Caco-2 (cell line): ENCODE data around the gene MICALL2. TPM values are rescaled to one million over a fixed set of nuclear protein-coding genes. Genes with fewer than 3 reads are reported as not detected.

Source experiments
- BruUV-seq: library from RNA; stranded (reverse); fragments of 400-500 nt; replicated peaks from 2 replicates; lab custom pipeline; 2021; lab: Mats Ljungman, UMichigan
- CTCF ChIA-PET: fragments of 300-600 bp; sonication (Branson Sonifier 250); formaldehyde crosslinking; loops from one replicate; lab custom pipeline; 2022; ENCODE audit warnings: antibody characterized with exemption; lab: Charles Lee
- POLR2A ChIA-PET: fragments of 300-600 bp; sonication (Branson Sonifier 250); formaldehyde crosslinking; loops from one replicate; lab custom pipeline; 2022; ENCODE audit warnings: antibody characterized with exemption; lab: Charles Lee
- DNase-seq, 2 experiments: peaks; one replicate each; pipeline versions ENCODE4 v3.0.0 to v3.0.0-alpha.2; 2020 to 2022
- H3K27me3 ChIP-seq: replicated peaks from 2 replicates; pipeline ENCODE4 v1.6.0; 2011; ENCODE audit warnings: low read length; ENCODE audit not compliant: control insufficient read depth, insufficient read depth
- H3K36me3 ChIP-seq: 2 replicates; pipeline ENCODE4 v1.5.1; 2011; ENCODE audit warnings: low read length; ENCODE audit not compliant: control insufficient read depth, insufficient read depth
- H3K4me1 ChIP-seq: fragments of 250-450 bp; sonication (Bioruptor Pico); 2 replicates; pipeline ENCODE4 v1.5.1; 2020; ENCODE audit warnings: mild to moderate bottlenecking
- H3K4me3 ChIP-seq: 2 replicates; pipeline ENCODE4 v1.5.1; 2011; ENCODE audit warnings: low read depth, mild to moderate bottlenecking, control low read depth, low read length
- H3K9me3 ChIP-seq: fragments of 250-450 bp; sonication (Bioruptor Pico); 2 replicates; pipeline ENCODE4 v1.5.1; 2020; ENCODE audit warnings: mild to moderate bottlenecking, moderate library complexity
- H3K27ac Mint-ChIP-seq: one replicate; pipeline ENCODE4 v1.8.0; 2022; ENCODE audit warnings: mixed read lengths; ENCODE audit not compliant: unreplicated experiment
- H3K27me3 Mint-ChIP-seq: one replicate; pipeline ENCODE4 v1.8.0; 2022; ENCODE audit warnings: mixed read lengths; ENCODE audit not compliant: insufficient read depth, unreplicated experiment
- H3K36me3 Mint-ChIP-seq: one replicate; pipeline ENCODE4 v1.8.0; 2022; ENCODE audit warnings: mild to moderate bottlenecking, mixed read lengths; ENCODE audit not compliant: insufficient read depth, unreplicated experiment
- H3K4me1 Mint-ChIP-seq: one replicate; pipeline ENCODE4 v1.8.0; 2022; ENCODE audit warnings: low read depth, mixed read lengths; ENCODE audit not compliant: unreplicated experiment
- H3K4me3 Mint-ChIP-seq: one replicate; pipeline ENCODE4 v1.8.0; 2022; ENCODE audit warnings: mild to moderate bottlenecking, moderate library complexity, mixed read lengths; ENCODE audit not compliant: unreplicated experiment
- H3K9me3 Mint-ChIP-seq: one replicate; pipeline ENCODE4 v1.8.0; 2022; ENCODE audit warnings: mixed read lengths; ENCODE audit not compliant: unreplicated experiment
- CTCF ChIP-seq, 2 experiments: fragments of 200-600 bp in 1 of 2; IDR thresholded peaks; 1 replicate in 1 of 2; 2 replicates in 1 of 2; pipeline versions ENCODE4 v1.5.1 to v1.8.0; 2011 to 2022; ENCODE audit warnings: antibody characterized with exemption in 1 of 2, control low read depth in 1 of 2, inconsistent platforms in 1 of 2, low read depth in 1 of 2, low read length in 1 of 2, mild to moderate bottlenecking in 1 of 2, moderate library complexity in 1 of 2; ENCODE audit not compliant: insufficient read depth in 1 of 2, severe bottlenecking in 1 of 2, unreplicated experiment in 1 of 2
- intact Hi-C: fragments of 100-400 bp; cut with micrococcal nuclease; formaldehyde crosslinking; loops from one replicate; pipeline ENCODE4 v1.10.0; 2022; ENCODE audit not compliant: unreplicated experiment
- total RNA-seq: library from RNA; stranded (reverse); gene quantifications from 2 replicates; pipeline ENCODE4 v1.2.3, GENCODE V29; 2022

Gene MICALL2
- total RNA-seq, 1 experiment from 2014 or later: 14.7 TPM

GRCh38 chr7:1455241-1455939 lies 3.9 kb downstream of the MICALL2 start:
- no peak for TF ChIP-seq CTCF (IDR thresholded peaks at IDR 0.05; ENCODE audit: insufficient read depth in 1 of 2, low read depth in 1 of 2, low read length in 1 of 2, severe bottlenecking in 1 of 2, unreplicated experiment in 1 of 2)
- H3K27me3 Mint-ChIP-seq: no peaks in the 10 kb centered on the region
- no peaks in the 10 kb centered on the region for H3K4me1 Mint-ChIP-seq
- Histone ChIP-seq H3K27me3 (no peaks in the 10 kb centered on the region), H3K36me3 (no peaks in the 10 kb centered on the region), H3K4me1 (peaks cover 28% of the 10 kb centered on the region), H3K9me3 (no peaks in the 10 kb centered on the region), H3K4me3 (no peak overlapping the region)
- no peak overlapping the region for H3K4me3 Mint-ChIP-seq
- peaks cover 11% of the 10 kb centered on the region for H3K36me3 Mint-ChIP-seq
- intact Hi-C loops: no loop called here
- no peaks in the 10 kb centered on the region for H3K9me3 Mint-ChIP-seq
- H3K27ac Mint-ChIP-seq: no peak overlapping the region
- POLR2A ChIA-PET: no interaction called here
- no peak for DNase-seq
- CTCF ChIA-PET: no interaction called here
- BruUV-seq: no TSS peak

GRCh38 chr7:1454542-1454941 lies 4.7 kb downstream of the MICALL2 start:
- H3K36me3 ChIP-seq: no peaks in the 10 kb centered on the region
- H3K4me3 Mint-ChIP-seq: no peak overlapping the region
- CTCF ChIA-PET: no interaction called here
- peaks cover 22% of the 10 kb centered on the region for H3K4me1 ChIP-seq
- H3K9me3 Mint-ChIP-seq: no peaks in the 10 kb centered on the region
- H3K9me3 ChIP-seq: no peaks in the 10 kb centered on the region
- H3K36me3 Mint-ChIP-seq: peaks cover 11% of the 10 kb centered on the region
- no peaks in the 10 kb centered on the region for H3K4me1 Mint-ChIP-seq
- intact Hi-C loops: no loop called here
- POLR2A ChIA-PET: no interaction called here
- no peak overlapping the region for H3K27ac Mint-ChIP-seq
- H3K27me3 ChIP-seq: no peaks in the 10 kb centered on the region
- no peaks in the 10 kb centered on the region for H3K27me3 Mint-ChIP-seq
- no peak for TF ChIP-seq CTCF (IDR thresholded peaks at IDR 0.05; ENCODE audit: insufficient read depth in 1 of 2, low read depth in 1 of 2, low read length in 1 of 2, severe bottlenecking in 1 of 2, unreplicated experiment in 1 of 2)
- BruUV-seq: no TSS peak
- DNase-seq: no peak
- H3K4me3 ChIP-seq: no peak overlapping the region

GRCh38 chr7:1452205-1452604 lies 7.1 kb downstream of the MICALL2 start:
- DNase-seq: no peak
- intact Hi-C loops: no loop called here
- Mint-ChIP-seq H3K9me3 (no peaks in the 10 kb centered on the region), H3K4me1 (no peaks in the 10 kb centered on the region), H3K27me3 (no peaks in the 10 kb centered on the region), H3K4me3 (no peak overlapping the region), H3K27ac (no peak overlapping the region), H3K36me3 (peaks cover 4% of the 10 kb centered on the region)
- no peak overlapping the region for H3K4me3 ChIP-seq
- BruUV-seq: no TSS peak
- POLR2A ChIA-PET: interaction anchor here (0.5 kb wide), 1 partner anchor 111 kb away, joined by 3 read pairs; no protein-coding TSS in a partner anchor
- CTCF ChIA-PET: no interaction called here
- TF ChIP-seq CTCF (IDR thresholded peaks at IDR 0.05; ENCODE audit: insufficient read depth in 1 of 2, low read depth in 1 of 2, low read length in 1 of 2, severe bottlenecking in 1 of 2, unreplicated experiment in 1 of 2): no peak
- H3K4me1 ChIP-seq: peaks cover 13% of the 10 kb centered on the region
- H3K27me3 ChIP-seq: no peaks in the 10 kb centered on the region
- H3K36me3 ChIP-seq: no peaks in the 10 kb centered on the region
- H3K9me3 ChIP-seq: no peaks in the 10 kb centered on the region
